IPS DF 4.7 (cell line): ENCODE data around the gene NTMT1.
"Not testable (repeated sequence)": the region's sequence is repeated elsewhere in the genome, so short reads cannot be mapped to it uniquely, and the experiment has no call there.

Source experiments
- DNase-seq: peaks from one replicate; pipeline ENCODE4 v3.0.0-alpha.2; 2013; ENCODE audit warnings: low spot score; ENCODE audit errors: extremely low read depth

Gene NTMT1

DNA sequence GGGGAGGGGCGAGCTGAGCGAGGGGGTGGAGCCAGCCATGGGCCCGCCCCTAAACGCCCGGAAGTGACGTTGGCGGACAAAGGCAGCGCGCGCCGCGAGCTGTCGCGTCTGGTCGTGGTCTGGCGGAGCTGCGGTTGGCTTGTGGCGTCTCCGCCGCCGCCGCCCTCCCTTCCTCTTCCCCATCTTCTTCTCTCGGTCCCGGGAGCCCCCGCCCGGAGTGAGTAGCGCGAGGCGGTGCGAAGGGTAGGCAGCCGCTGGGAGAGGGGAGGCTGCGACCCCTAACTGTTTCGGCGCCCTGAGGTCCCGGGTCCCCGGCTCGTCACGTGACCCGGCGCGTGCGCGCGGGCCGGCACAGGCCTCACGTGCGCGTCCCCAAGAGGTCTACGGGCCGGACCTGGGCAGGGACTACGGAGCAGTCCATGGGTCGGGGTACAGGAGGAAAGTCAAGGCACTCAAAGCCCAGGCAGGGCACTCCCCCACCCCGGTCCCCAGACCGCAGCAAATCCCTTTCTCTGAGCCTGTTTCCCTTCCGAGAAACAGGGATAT, at the start of gene NTMT1:
Gene NTMT1 (plus strand): TSS at position 85 of the 546 bp plus-strand sequence. CDS start 6,541 bp downstream, outside the sequence.
- DNase-seq = no peak

DNA sequence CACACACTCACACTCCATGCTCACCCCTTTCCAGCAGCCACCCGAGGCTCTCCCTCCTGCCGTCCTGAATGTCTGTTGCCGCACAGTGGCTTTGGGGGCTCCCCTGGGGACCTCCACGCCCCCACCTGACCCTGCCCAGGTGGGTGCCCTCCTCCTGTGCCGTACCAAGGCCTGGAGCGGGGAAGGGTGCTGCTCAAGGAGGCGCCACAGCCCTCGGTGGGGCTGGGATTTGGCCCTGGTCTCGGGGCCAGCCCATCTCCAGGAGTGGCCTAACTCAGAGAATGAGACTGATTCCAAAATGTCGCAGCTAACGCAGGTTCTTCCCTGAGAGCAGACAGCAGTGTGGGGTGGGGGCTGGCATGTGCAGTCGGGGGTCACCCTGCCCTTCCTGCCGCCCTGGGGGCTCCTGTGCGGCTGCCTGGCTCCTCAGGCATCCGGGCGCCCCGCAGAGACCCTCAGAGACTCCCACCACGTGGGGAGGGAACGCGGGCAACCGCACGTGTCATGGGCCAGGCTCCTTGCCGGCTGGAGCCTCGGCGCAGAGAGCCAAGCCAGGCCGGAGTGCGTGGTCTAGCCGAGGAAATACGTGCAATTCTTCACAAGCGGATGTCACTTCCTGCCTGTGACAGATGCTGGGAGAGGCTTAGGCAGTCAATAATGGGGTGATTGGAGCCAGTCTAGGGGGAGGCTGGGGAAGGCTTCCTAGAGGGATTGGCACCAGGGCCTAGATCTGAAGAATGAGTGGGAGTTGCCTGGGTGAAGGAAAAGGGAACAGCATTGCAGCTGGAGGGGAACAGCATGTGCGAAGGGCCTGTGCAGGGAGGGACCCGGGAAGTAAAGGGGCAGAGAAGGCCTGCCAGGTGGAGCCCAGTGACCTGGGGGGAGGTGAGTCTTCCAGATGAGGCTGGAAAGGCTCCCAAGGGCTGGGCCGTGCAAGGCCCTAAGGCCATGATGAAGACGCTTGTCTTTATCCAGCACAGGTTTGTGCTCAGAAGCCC, 49.1 kb upstream of the NTMT1 start:
- no peak for DNase-seq

DNA sequence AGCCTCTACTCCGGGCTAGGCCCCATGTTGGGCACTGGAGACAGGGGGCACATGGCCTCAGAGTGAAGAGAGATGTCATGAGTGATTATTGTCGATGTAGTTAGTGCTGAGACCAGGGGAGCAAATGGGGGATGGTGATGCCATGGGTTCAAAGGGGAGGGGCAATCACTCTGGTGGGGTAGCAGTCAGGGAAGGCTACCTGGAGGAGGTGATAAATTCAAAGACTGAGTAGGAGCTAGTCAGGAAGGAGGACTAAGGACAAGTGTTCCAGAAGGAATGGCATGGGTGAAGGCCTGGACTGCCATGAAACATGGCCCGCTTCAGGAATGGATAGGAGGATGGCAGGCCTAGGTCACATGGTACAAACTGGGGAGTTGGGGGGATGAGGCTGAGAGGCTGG, 46.7 kb upstream of the NTMT1 start:
- no peak for DNase-seq

GRCh38 chr9:129580211-129580915, 45.6 kb upstream of the NTMT1 start:
- DNase-seq = no peak

DNA sequence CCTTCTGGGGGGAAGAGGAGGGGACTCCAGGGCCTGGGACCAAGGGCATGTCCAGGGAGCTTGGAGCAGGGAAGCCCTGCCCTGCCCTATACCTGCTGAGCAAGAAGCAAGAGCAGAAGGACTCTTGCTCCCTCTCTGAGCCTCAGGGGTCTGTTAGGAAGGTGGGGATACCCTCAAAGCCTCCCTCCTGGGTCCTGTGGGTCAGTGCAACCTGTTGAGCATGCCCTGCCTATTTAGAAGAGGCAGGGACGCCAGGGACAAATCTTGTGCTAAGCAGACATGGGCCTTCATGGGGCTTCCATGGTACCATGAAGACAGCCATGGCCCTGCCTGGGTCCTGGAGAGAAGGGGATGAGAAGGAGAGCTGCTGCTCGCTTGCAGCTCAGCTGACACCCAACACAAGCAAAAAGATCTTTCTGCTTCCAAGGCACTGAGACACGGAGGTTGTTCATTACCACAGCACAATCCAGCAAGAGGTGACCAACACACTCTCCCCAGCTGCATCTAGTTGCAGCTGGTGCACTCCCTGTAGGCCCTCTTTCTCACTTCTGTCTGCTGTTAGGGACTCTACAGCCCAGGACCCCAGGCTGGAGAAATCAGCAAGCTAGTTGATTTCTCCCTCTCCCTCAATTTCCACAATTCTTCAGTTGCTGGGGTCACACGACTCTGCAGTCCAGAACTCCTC, 44.3 kb upstream of the NTMT1 start:
- DNase-seq = no peak

DNA sequence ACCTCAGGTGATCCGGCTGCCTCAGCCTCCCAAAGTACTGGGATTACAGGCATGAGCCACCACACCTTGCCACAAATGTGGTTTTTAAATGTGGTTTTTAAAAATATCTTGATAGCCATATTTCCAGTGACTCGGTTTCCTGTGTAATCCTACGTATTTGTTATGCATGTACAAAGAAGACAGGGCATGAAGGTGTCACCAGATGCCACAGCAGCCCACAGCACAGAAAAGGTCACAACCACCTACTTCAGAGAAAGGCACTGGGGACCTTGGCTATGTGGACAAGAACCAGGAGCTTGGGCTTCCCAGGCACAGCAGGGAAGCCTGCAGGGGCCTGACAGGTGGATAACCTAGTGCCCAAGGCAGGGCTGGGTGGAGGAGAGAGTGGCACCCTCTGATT, 43.1 kb upstream of the NTMT1 start:
- DNase-seq = no peak

DNA sequence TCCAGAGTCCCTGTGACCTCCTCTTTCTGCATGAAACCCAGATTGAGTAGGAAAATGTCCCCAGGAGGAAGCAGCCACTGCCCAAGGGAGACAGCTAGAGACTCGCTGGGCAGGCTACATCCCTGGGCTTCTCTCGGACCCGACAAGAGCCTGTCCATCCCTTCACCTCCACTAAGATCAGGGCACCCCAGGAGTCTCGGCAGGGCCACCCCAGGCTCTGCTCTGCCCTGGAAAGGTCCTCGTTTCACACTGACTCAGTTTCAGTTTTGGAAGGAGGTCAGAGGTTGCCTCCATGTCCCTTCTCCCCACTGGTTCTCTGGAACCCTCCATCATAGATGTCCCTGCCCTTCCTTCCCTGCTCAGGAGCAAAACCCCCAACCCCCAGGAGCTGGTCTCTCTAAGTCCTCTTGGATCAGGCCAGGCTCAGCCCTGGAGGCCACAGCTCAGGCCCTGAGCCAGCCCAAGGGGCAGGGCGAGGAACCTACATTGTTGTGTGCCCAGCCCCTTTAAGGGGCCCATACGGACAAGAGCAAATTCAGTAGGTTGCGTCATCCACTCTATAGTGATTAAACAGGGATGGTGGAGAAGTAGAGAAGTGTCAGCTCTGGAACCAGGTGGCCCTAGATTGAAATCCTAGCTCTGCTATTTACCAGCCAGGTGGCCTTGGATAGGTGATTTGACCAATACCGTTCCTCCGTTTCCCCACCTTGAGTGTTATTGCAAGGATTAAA, 42.5 kb upstream of the NTMT1 start:
- no peak for DNase-seq

DNA sequence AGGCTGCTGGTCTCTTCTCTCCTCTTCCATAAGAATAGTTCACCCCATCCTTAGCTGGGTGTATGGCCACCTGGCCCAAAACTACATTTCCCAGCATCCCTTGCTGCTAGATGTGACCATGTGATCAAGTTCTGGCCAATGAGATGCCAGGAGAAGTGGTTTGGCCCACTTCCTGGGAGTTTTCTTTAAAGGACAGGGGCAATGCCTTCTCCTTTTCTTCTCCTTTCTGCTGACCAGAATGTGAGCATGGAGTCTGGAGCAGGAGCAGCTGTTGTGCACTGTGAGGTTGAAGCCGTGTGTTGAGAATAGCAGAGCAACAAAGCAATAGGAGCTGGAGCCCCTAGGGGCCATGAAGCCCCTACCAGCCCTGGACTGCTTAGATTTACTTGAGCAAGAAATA, 41.8 kb upstream of the NTMT1 start:
- no peak for DNase-seq

GRCh38 chr9:129585352-129585751, 40.6 kb upstream of the NTMT1 start:
- DNase-seq = no peak

DNA sequence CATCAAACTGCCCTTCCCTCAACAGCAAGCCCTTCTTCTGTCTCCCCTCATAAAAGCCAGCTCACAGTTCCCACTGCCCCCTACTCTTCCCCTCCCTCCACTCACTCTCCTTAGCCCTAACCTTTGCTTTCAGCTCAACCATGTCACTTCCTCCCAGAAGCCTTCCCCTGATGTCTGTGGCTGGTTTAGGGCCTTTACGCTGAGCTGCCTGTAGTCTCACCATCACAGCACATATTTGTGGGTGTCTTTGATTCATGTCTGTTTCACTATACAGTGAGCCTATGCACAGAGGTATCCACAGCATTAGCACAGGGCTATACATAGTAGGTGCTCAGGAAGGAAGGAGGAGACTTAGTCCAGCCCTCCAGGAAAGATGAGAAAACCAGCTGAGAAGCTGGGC, 39.7 kb upstream of the NTMT1 start:
- DNase-seq = no peak

DNA sequence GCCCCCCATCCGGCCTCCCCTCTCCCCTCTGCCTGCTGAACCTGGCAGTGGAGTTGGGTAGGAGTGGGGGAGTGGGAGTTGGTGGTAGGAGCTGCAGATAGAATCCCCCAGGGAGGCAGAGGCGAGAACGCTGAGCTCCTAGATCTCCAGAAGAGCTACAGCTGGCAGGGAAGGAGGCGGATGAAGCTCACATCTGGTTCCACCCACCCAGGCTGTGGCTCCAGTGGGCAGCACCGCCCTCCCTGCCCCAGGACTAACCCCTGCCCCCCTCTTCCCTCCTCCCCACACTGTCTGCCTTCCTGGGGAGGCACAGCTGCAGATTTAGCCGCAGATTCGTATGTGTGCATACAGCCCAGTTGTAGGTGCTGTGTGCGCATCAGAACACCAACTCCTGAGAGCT, 39.3 kb upstream of the NTMT1 start:
- no peak for DNase-seq

- no peak for DNase-seq
Observed at GRCh38 chr9:129587487-129588262, 38.3 kb upstream of the NTMT1 start.

- DNase-seq = no peak
Observed at GRCh38 chr9:129590466-129590865, 35.5 kb upstream of the NTMT1 start.

DNA sequence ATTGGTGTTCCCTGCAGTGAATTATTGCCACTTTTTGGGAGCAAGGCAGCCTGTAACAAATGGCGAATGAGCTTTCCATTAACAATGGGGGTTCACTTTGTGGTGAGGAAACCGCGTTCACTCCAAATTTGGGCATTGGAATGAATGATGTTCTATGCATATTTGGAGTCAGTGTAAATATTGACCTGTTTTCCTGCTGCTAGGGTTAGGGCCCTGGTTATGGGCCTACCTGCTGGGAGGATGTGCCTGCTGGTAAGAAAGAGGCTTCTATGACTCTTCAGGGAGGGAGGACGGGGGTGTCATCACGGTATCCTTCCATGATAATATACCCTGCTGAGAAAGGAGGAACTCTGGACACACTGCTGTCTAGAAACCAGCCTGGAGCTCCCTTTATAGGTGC, 34.0 kb upstream of the NTMT1 start:
- no peak for DNase-seq

DNA sequence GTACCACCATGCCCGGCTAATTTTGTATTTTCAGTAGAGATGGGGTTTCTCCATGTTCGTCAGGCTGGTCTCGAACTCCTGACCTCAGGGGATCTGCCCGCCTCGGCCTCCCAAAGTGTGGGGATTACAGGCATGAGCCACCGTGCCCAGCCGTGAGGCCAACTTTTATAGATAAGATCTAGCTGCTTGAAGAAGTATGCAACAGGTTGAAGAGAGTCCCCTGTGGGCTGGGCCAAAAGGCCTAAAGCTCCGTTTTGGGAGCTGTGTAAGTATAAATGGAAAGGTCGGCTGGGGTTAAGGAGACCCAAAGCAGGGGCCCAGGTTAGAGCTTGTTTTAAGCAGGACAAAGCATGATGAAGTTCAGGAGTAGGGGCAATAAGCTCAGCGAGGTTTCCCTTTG, 33.2 kb upstream of the NTMT1 start:
- not testable (repeated sequence) for DNase-seq

DNA sequence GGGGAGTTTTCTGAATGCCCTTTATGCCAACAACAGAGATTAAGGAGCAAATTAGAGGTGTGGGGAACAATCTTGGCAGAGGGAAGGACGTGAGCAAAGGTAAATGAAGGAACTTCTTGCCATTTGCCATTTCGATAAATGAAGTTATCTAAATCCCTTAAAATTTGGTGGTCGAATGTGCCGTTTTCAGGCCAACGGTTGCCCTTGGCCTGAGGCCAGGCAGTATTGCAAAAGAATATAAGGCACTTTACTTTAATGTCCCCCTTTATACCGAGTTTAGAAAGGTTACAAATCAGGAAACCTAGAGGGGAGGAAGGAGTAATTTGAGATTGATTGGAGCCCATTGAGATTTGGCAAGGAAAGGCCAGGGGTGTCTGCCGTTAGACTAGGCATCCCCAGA, 31.3 kb upstream of the NTMT1 start:
- DNase-seq = no peak

DNA sequence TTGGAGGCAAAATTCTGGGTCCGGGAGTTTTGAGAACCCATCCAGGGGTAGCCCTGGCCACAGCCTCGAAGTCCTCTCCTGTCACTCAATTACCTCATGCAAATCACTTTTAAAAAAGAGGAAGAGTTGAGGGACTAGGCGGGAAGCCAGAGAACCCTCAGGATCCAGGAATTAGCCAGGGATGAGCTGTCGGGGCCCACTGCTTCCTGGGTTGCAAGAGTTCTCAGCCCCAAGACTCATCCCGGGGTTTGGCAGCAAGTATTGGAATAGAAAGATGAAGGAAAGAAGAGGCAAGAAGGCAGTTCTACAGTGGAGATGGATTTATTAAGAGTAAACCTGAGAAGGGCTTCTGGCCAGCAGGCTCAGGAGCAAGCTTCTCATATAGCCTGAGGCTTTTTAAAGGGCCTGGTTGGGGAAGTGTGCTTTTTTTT, 30.6 kb upstream of the NTMT1 start:
- no peak for DNase-seq

GRCh38 chr9:129595903-129596540, 29.9 kb upstream of the NTMT1 start:
- no peak for DNase-seq

GRCh38 chr9:129596541-129597331, 29.2 kb upstream of the NTMT1 start:
- DNase-seq = no peak
